ENCODE results near the gene GRPEL1.
"Not testable (repeated sequence)": the region's sequence is repeated elsewhere in the genome, so short reads cannot be mapped to it uniquely, and the experiment has no call there.

GRPEL1 gene

GRCh38 chr4:7087036-7087435 lies 19.2 kb upstream of the GRPEL1 start:
- no peaks in the 10 kb centered on the region for H3K4me1 ChIP-seq (ENCODE audit: control insufficient read depth, insufficient read depth, low read length)
- CTCF ChIA-PET = interaction anchor here (1.0 to 8.3 kb wide), 2 partner anchors 18 to 369 kb away, joined by 3 to 69 read pairs; partner anchors contain the start of gene GRPEL1
- POLR2A ChIA-PET = no interaction called here
- H3K4me3 ChIP-seq (ENCODE audit: low read depth, low read length) = no peak overlapping the region
- no peaks in the 10 kb centered on the region for H3K36me3 ChIP-seq (ENCODE audit: control insufficient read depth in 2 of 2, insufficient read depth in 1 of 2, low read length in 2 of 2)
- no peaks in the 10 kb centered on the region for H3K9me3 ChIP-seq (ENCODE audit: control insufficient read depth, insufficient read depth, low read depth, low read length)
- TF ChIP-seq ZBTB26 (tag by site-specific recombination; optimal IDR thresholded peaks at IDR 0.05) (no peak), MEIS1 (CRISPR knock-in tag; IDR thresholded peaks at IDR 0.05; ENCODE audit: borderline replicate concordance) (no peak), ZNF335 (tag by site-specific recombination; conservative IDR thresholded peaks at IDR 0.05) (no peak), HOXA7 (CRISPR knock-in tag; IDR thresholded peaks at IDR 0.05; ENCODE audit: borderline replicate concordance) (no peak), HOXD13 (CRISPR knock-in tag; IDR thresholded peaks at IDR 0.05; ENCODE audit: borderline replicate concordance) (no peak), ZNF391 (tag by site-specific recombination; IDR thresholded peaks at IDR 0.05; ENCODE audit: borderline replicate concordance, low read depth) (no peak), ZNF692 (tag by site-specific recombination; IDR thresholded peaks at IDR 0.05) (no peak), PBX3 (CRISPR knock-in tag; IDR thresholded peaks at IDR 0.05) (no peak), ZNF302 (tag by site-specific recombination; IDR thresholded peaks at IDR 0.05; ENCODE audit: low read depth) (no peak), ZNF132 (tag by site-specific recombination; IDR thresholded peaks at IDR 0.05; ENCODE audit: borderline replicate concordance) (no peak), ZNF266 (tag by site-specific recombination; IDR thresholded peaks at IDR 0.05; ENCODE audit: low read depth) (no peak), ZNF660 (tag by site-specific recombination; IDR thresholded peaks at IDR 0.05) (no peak), ZBTB44 (tag by site-specific recombination; IDR thresholded peaks at IDR 0.05) (no peak), ZNF292 (tag by site-specific recombination; IDR thresholded peaks at IDR 0.05; ENCODE audit: borderline replicate concordance, low read depth) (no peak), ZNF785 (tag by site-specific recombination; IDR thresholded peaks at IDR 0.05) (no peak), ZBTB7A (tag by site-specific recombination; IDR thresholded peaks at IDR 0.05; ENCODE audit: low read depth) (no peak)
- H3K27ac ChIP-seq (ENCODE audit: extremely low read depth, low read depth, low read length) = no peak overlapping the region

- peak; percentile 98 for TF ChIP-seq SETDB1 (IDR thresholded peaks at IDR 0.05; ENCODE audit: insufficient read length, low read length)
- no peak for TF ChIP-seq ZNF707 (tag by site-specific recombination; IDR thresholded peaks at IDR 0.05)
- no peak for TF ChIP-seq ZBTB6 (tag by site-specific recombination; IDR thresholded peaks at IDR 0.05)
- TF ChIP-seq SP7 (tag by site-specific recombination; IDR thresholded peaks at IDR 0.05) = no peak
- no peak for TF ChIP-seq ZNF121 (tag by site-specific recombination; IDR thresholded peaks at IDR 0.05)
- no peak overlapping the region for H3K4me3 ChIP-seq (ENCODE audit: low read depth, low read length)
- H3K4me1 ChIP-seq (ENCODE audit: control insufficient read depth, insufficient read depth, low read length) = no peaks in the 10 kb centered on the region
- H3K9me3 ChIP-seq (ENCODE audit: control insufficient read depth, insufficient read depth, low read depth, low read length) = no peaks in the 10 kb centered on the region
- H3K27ac ChIP-seq (ENCODE audit: extremely low read depth, low read depth, low read length) = no peak overlapping the region
- POLR2A ChIA-PET = no interaction called here
- no peaks in the 10 kb centered on the region for H3K36me3 ChIP-seq (ENCODE audit: control insufficient read depth in 2 of 2, insufficient read depth in 1 of 2, low read length in 2 of 2)
- CTCF ChIA-PET = interaction anchor here (1.0 to 8.3 kb wide), 3 partner anchors 16 to 368 kb away, joined by 3 to 69 read pairs (median 3); partner anchors contain the start of gene GRPEL1
Observed at GRCh38 chr4:7086384-7086783, 18.5 kb upstream of the GRPEL1 start.

- H3K4me1 ChIP-seq (ENCODE audit: control insufficient read depth, insufficient read depth, low read length); H3K36me3 ChIP-seq (ENCODE audit: control insufficient read depth in 2 of 2, insufficient read depth in 1 of 2, low read length in 2 of 2); H3K27ac ChIP-seq (ENCODE audit: extremely low read depth, low read depth, low read length); H3K9me3 ChIP-seq (ENCODE audit: control insufficient read depth, insufficient read depth, low read depth, low read length); H3K4me3 ChIP-seq (ENCODE audit: low read depth, low read length): not testable (repeated sequence)
- POLR2A ChIA-PET = interaction anchor here (1.0 kb wide), 1 partner anchor 17 kb away, joined by 5 read pairs; the partner anchor contains the start of gene GRPEL1
- CTCF ChIA-PET = interaction anchor here (1.0 to 8.3 kb wide), 5 partner anchors 16 to 538 kb away, joined by 3 to 69 read pairs (median 4); partner anchors contain the start of gene GRPEL1
Observed at GRCh38 chr4:7084564-7084961, 16.7 kb upstream of the GRPEL1 start.

All from HEK293 (cell line).